CD14-positive monocyte (primary cell): ENCODE measurements around the gene MDFIC2. TPM values are rescaled to one million over a fixed set of nuclear protein-coding genes. Genes with fewer than 3 reads are reported as not detected.
"Not testable (repeated sequence)": the region's sequence is repeated elsewhere in the genome, so short reads cannot be mapped to it uniquely, and the experiment has no call there.

Experiments used
- DNase-seq, 3 donors: peaks; one replicate each; pipeline ENCODE4 v3.0.0-alpha.2; 2011 to 2022
- H2AFZ ChIP-seq: 2 replicates; pipeline ENCODE4 v1.6.0; 2012; ENCODE audit warnings: mild to moderate bottlenecking, low read depth, low read length, inconsistent platforms; ENCODE audit not compliant: insufficient read depth, poor library complexity, severe bottlenecking
- H3K27ac ChIP-seq, 2 donors: 1 replicate in 1 of 2; 2 replicates in 1 of 2; pipeline ENCODE4 v1.5.1; 2012 to 2013; ENCODE audit warnings: low read length in 2 of 2, control low read depth in 1 of 2, inconsistent platforms in 1 of 2, low read depth in 1 of 2, mild to moderate bottlenecking in 1 of 2
- H3K27me3 ChIP-seq, 2 donors: one replicate each; pipeline versions ENCODE4 v1.6.0 to v1.6.1; 2011 to 2013; ENCODE audit warnings: low read length in 2 of 2; ENCODE audit not compliant: control insufficient read depth in 2 of 2, insufficient read depth in 2 of 2
- H3K36me3 ChIP-seq, 2 donors: replicated peaks in 1 of 2; 1 replicate in 1 of 2; 2 replicates in 1 of 2; pipeline versions ENCODE4 v1.5.1 to v1.6.1; 2012 to 2013; ENCODE audit warnings: low read length in 2 of 2, control low read depth in 1 of 2, inconsistent platforms in 1 of 2, mild to moderate bottlenecking in 1 of 2; ENCODE audit not compliant: insufficient read depth in 2 of 2, control insufficient read depth in 1 of 2
- H3K4me1 ChIP-seq, 2 donors: 1 replicate in 1 of 2; 2 replicates in 1 of 2; pipeline versions ENCODE4 v1.5.1 to v1.6.1; 2012 to 2013; ENCODE audit warnings: low read length in 2 of 2, control low read depth in 1 of 2, inconsistent platforms in 1 of 2, mild to moderate bottlenecking in 1 of 2, moderate library complexity in 1 of 2; ENCODE audit not compliant: insufficient read depth in 2 of 2, control insufficient read depth in 1 of 2
- H3K4me2 ChIP-seq: replicated peaks from 2 replicates; pipeline ENCODE3; 2012; ENCODE audit warnings: low read length, moderate library complexity, mild to moderate bottlenecking; ENCODE audit not compliant: poor library complexity, severe bottlenecking; ENCODE audit errors: extremely low read depth
- H3K4me3 ChIP-seq, 3 experiments: fragments of 200-600 bp in 1 of 3; sonication (generic) in 1 of 3; replicated peaks in 1 of 3; 1 replicate in 2 of 3; 2 replicates in 1 of 3; pipeline ENCODE4 v1.5.1; 2011 to 2013; ENCODE audit warnings: low read length in 3 of 3, mild to moderate bottlenecking in 3 of 3, control low read depth in 2 of 3, low read depth in 2 of 3, inconsistent platforms in 1 of 3, moderate library complexity in 1 of 3
- H3K79me2 ChIP-seq: 2 replicates; pipeline ENCODE4 v1.6.0; 2012; ENCODE audit warnings: mild to moderate bottlenecking, control low read depth, inconsistent platforms, low read length, moderate library complexity; ENCODE audit not compliant: insufficient read depth
- H3K9ac ChIP-seq: 2 replicates; pipeline ENCODE4 v1.6.0; 2017; ENCODE audit warnings: low read length, mild to moderate bottlenecking; ENCODE audit not compliant: insufficient read depth, poor library complexity, severe bottlenecking
- H3K9me3 ChIP-seq, 2 donors: replicated peaks in 1 of 2; 1 replicate in 1 of 2; 2 replicates in 1 of 2; pipeline versions ENCODE4 v1.5.1 to v1.6.1; 2012 to 2013; ENCODE audit warnings: low read length in 2 of 2, control low read depth in 1 of 2; ENCODE audit not compliant: control insufficient read depth in 1 of 2, insufficient read depth in 1 of 2
- H4K20me1 ChIP-seq: 2 replicates; pipeline ENCODE4 v1.6.0; 2012; ENCODE audit warnings: mild to moderate bottlenecking, low read length, control low read depth, moderate library complexity; ENCODE audit not compliant: insufficient read depth
- H3K27ac Mint-ChIP-seq, 7 donors: one replicate each; pipeline ENCODE4 v1.8.0; 2020; ENCODE audit warnings: mild to moderate bottlenecking in 7 of 7, mixed read lengths in 7 of 7, moderate library complexity in 6 of 7, inconsistent platforms in 2 of 7
- H3K27me3 Mint-ChIP-seq, 3 donors: one replicate each; pipeline ENCODE4 v1.8.0; 2021 to 2022; ENCODE audit warnings: low read depth in 3 of 3, mild to moderate bottlenecking in 3 of 3, mixed read lengths in 3 of 3, moderate library complexity in 3 of 3, inconsistent platforms in 1 of 3
- H3K36me3 Mint-ChIP-seq, 2 donors: one replicate each; pipeline ENCODE4 v1.8.0; 2020; ENCODE audit warnings: mixed read lengths in 2 of 2, inconsistent platforms in 1 of 2, mild to moderate bottlenecking in 1 of 2
- H3K4me1 Mint-ChIP-seq: one replicate; pipeline ENCODE4 v1.8.0; 2020; ENCODE audit warnings: mild to moderate bottlenecking, mixed read lengths
- H3K4me3 Mint-ChIP-seq, 2 donors: one replicate each; pipeline ENCODE4 v1.8.0; 2020; ENCODE audit warnings: mild to moderate bottlenecking in 2 of 2, mixed read lengths in 2 of 2, moderate library complexity in 1 of 2
- H3K9me3 Mint-ChIP-seq, 7 donors: one replicate each; pipeline ENCODE4 v1.8.0; 2020 to 2022; ENCODE audit warnings: mixed read lengths in 7 of 7, mild to moderate bottlenecking in 6 of 7, moderate library complexity in 6 of 7, inconsistent platforms in 2 of 7
- CTCF ChIP-seq: fragments of 200-600 bp; IDR thresholded peaks from one replicate; pipeline ENCODE4 v1.8.0; 2022; ENCODE audit warnings: antibody characterized with exemption, mild to moderate bottlenecking
- WGBS: methylation state at CpG from one replicate; pipeline ENCODE4 v1.1.5; 2013; ENCODE audit warnings: missing lambda C conversion rate; ENCODE audit not compliant: insufficient coverage; 5-methylcytosine and 5-hydroxymethylcytosine counted together
- intact Hi-C, 2 donors: fragments of 100-400 bp; cut with micrococcal nuclease; formaldehyde crosslinking; loops; one replicate each; pipeline versions ENCODE4 v1.15.0 to v1.15.1; 2023
- polyA plus RNA-seq, 3 donors: library from polyadenylated mRNA; depleted of rRNA in 1 of 3; unstranded in 2 of 3; stranded (reverse) in 1 of 3; fragments of 300-500 nt in 2 of 3; fragments of >200 nt in 1 of 3; fragmentation: Illumina TruSeq in 2 of 3; gene quantifications; 1 replicate in 2 of 3; 2 replicates in 1 of 3; pipeline ENCODE4 v1.2.3, GENCODE V29; 2012 to 2021

MDFIC2 gene
- polyA plus RNA-seq, 3 donors = not detected

- H3K27ac ChIP-seq = no peak overlapping the region
- Mint-ChIP-seq H3K9me3 (peaks cover 0 to 7% (median 3%) of the 10 kb centered on the region in 7 donors), H3K27me3 (peaks cover 0 to 3% (median 2%) of the 10 kb centered on the region in 3 donors), H3K27ac (no peak overlapping the region), H3K4me1 (no peaks in the 10 kb centered on the region), H3K36me3 (no peaks in the 10 kb centered on the region), H3K4me3 (no peak overlapping the region)
- H3K9me3 ChIP-seq = no peaks in the 10 kb centered on the region
- no peaks in the 10 kb centered on the region for H3K4me1 ChIP-seq
- H3K9ac ChIP-seq = no peak overlapping the region
- DNase-seq = no peak
- H4K20me1 ChIP-seq = no peaks in the 10 kb centered on the region
- no peak overlapping the region for H3K4me2 ChIP-seq
- no peaks in the 10 kb centered on the region for H3K27me3 ChIP-seq
- TF ChIP-seq CTCF = no peak
- H2AFZ ChIP-seq = no peak overlapping the region
- no peaks in the 10 kb centered on the region for H3K36me3 ChIP-seq
- no peak overlapping the region for H3K4me3 ChIP-seq
- intact Hi-C loops = no loop called here
- H3K79me2 ChIP-seq = no peaks in the 10 kb centered on the region
These were observed 39.8 kb upstream of the MDFIC2 start for GRCh38 chr3:70352215-70352614.

GRCh38 chr3:70342149-70342548 is 29.7 kb upstream of the MDFIC2 start:
- no peaks in the 10 kb centered on the region for H3K79me2 ChIP-seq
- H3K4me3 ChIP-seq = no peak overlapping the region
- no peaks in the 10 kb centered on the region for H3K4me1 Mint-ChIP-seq
- peaks cover 0 to 4% (median 0%) of the 10 kb centered on the region in 7 donors for H3K9me3 Mint-ChIP-seq
- no CpG with 5 or more reads among the region's 1 CpG for WGBS
- no peaks in the 10 kb centered on the region for H3K27me3 ChIP-seq
- intact Hi-C loops = no loop called here
- no peaks in the 10 kb centered on the region for H3K9me3 ChIP-seq
- H3K27me3 Mint-ChIP-seq = peaks cover 0 to under 1% (median 0%) of the 10 kb centered on the region in 3 donors
- no peak overlapping the region for H3K27ac Mint-ChIP-seq
- no peaks in the 10 kb centered on the region for H3K4me1 ChIP-seq
- no peak overlapping the region for H2AFZ ChIP-seq
- no peaks in the 10 kb centered on the region for H3K36me3 Mint-ChIP-seq
- H3K36me3 ChIP-seq = no peaks in the 10 kb centered on the region
- no peak overlapping the region for H3K9ac ChIP-seq
- DNase-seq = no peak
- H4K20me1 ChIP-seq = no peaks in the 10 kb centered on the region
- no peak overlapping the region for H3K27ac ChIP-seq
- no peak for TF ChIP-seq CTCF
- H3K4me2 ChIP-seq = no peak overlapping the region
- no peak overlapping the region for H3K4me3 Mint-ChIP-seq

GRCh38 chr3:70336885-70337284 is 24.4 kb upstream of the MDFIC2 start:
- H3K36me3 ChIP-seq, DNase-seq, H3K27ac ChIP-seq, H3K27ac Mint-ChIP-seq, H3K4me1 ChIP-seq, H3K27me3 ChIP-seq, H3K79me2 ChIP-seq, H4K20me1 ChIP-seq, H2AFZ ChIP-seq, intact Hi-C loops, H3K4me3 Mint-ChIP-seq, H3K4me2 ChIP-seq, H3K4me3 ChIP-seq, H3K4me1 Mint-ChIP-seq, H3K36me3 Mint-ChIP-seq, H3K9ac ChIP-seq, H3K9me3 ChIP-seq, H3K27me3 Mint-ChIP-seq, H3K9me3 Mint-ChIP-seq: not testable (repeated sequence)
- WGBS = no CpG with 5 or more reads among the region's 1 CpG
